ENCODE measurements around the gene NCK2. TPM values are rescaled to one million over a fixed set of nuclear protein-coding genes. Genes with fewer than 3 reads are reported as not detected.

Gene NCK2
- total RNA-seq, 4 donors from 2014 or later, result 14.7 to 47.5 (median 29.3) TPM

DNA sequence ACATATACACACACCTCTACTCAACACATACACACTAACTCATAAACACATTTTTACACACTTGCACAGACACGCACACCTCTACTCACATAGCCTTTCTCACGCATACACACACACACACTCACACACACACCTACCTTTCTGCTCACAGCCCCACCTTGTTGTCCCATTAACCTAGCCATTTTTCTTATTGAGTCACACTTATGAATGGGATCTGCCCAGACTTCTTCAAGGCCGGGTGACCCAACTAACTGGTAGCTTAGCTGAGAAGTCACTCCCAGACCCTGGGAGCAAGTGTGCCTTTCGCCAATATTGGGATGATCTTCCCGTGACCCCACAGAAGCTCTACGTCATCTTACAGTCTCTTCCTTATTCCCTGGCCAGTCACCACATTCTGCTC lies 192.2 kb downstream of the NCK2 start:
- TF ChIP-seq POLR2A (IDR thresholded peaks at IDR 0.05) (no peak), CTCF (IDR thresholded peaks at IDR 0.05) (no peak)
- Histone ChIP-seq H3K4me3 (no peak overlapping the region), H3K27ac (no peak overlapping the region), H3K27me3 (no peaks in the 10 kb centered on the region), H3K9me3 (no peaks in the 10 kb centered on the region), H3K36me3 (no peaks in the 10 kb centered on the region), H3K4me1 (no peaks in the 10 kb centered on the region)
- DNase-seq, result no peak
- intact Hi-C loops (cut with DNase I; ENCODE audit: low total_unique reads), result no loop called here

- no peaks in the 10 kb centered on the region for H3K4me1 ChIP-seq
- H3K27me3 ChIP-seq, result no peaks in the 10 kb centered on the region
- intact Hi-C loops (cut with DNase I; ENCODE audit: low total_unique reads), result no loop called here
- TF ChIP-seq CTCF (IDR thresholded peaks at IDR 0.05) (no peak), POLR2A (IDR thresholded peaks at IDR 0.05) (no peak)
- H3K36me3 ChIP-seq, result no peaks in the 10 kb centered on the region
- no peaks in the 10 kb centered on the region for H3K9me3 ChIP-seq
- no peak for DNase-seq
- H3K4me3 ChIP-seq, result no peak overlapping the region
- no peak overlapping the region for H3K27ac ChIP-seq
Measured at GRCh38 chr2:105937498-105938097, 192.9 kb downstream of the NCK2 start.
